HG03558 (cell line): ENCODE results near the gene UGT1A6.

Experiments
- ATAC-seq: cut with Tn5 transposase; IDR thresholded peaks from one replicate; pipeline ENCODE4 v1.9.1; 2021; ENCODE audit warnings: moderate number of reproducible peaks; ENCODE audit not compliant: unreplicated experiment; ENCODE audit errors: extremely low read depth

The UGT1A6 gene

GRCh38 chr2:233798335-233799086 lies 105.8 kb downstream of the UGT1A6 start:
- ATAC-seq = no peak

DNA sequence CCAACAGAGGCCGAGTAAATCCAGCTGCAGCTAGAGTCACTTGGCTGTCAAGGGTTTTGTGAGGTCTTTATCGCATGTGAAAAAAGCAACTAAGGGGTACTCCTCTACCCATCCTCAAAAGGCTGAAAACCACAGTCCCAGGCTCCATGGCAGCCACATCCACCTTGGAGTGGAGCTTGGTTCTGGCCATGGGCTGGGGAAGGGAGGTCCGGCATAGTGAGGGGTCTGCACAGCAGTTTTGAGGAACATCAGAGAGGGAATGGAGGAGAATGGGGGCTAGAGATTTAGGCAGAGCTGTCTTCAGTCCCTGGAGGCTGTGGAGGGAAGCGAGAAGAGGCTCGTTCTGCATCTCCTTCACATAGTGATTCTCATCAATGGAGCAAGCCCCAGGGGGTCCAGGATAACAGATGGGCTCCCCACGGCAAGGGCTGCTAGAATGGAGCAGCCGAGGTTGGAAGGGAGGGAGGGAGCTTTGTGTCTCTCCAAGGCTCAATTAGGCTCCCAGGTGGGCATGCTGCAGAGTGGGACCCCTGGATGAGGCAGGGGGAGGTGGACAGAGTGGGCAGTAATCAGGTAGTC lies 106.5 kb downstream of the UGT1A6 start:
- ATAC-seq = no peak

GRCh38 chr2:233799716-233800115 lies 107.0 kb downstream of the UGT1A6 start:
- ATAC-seq = no peak

DNA sequence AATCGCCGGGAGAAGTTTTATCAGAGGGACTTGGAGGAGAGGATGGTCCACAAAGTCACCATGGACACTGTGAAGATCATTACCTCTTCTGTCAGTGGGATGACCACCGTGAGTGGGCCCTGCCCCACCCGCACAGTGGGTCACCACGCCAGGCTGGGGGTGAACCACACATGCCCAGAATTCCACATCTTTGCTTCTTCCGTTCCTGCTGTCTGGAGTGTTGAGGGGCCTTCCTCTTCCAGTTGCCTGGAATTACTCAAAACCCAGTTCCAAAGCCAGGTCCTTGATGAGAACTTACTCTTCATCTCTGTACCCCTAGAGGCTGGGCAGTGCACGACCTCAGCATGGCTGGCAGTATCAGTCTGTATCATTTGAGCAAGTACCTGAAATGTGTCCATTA lies 107.5 kb downstream of the UGT1A6 start:
- no peak for ATAC-seq

DNA sequence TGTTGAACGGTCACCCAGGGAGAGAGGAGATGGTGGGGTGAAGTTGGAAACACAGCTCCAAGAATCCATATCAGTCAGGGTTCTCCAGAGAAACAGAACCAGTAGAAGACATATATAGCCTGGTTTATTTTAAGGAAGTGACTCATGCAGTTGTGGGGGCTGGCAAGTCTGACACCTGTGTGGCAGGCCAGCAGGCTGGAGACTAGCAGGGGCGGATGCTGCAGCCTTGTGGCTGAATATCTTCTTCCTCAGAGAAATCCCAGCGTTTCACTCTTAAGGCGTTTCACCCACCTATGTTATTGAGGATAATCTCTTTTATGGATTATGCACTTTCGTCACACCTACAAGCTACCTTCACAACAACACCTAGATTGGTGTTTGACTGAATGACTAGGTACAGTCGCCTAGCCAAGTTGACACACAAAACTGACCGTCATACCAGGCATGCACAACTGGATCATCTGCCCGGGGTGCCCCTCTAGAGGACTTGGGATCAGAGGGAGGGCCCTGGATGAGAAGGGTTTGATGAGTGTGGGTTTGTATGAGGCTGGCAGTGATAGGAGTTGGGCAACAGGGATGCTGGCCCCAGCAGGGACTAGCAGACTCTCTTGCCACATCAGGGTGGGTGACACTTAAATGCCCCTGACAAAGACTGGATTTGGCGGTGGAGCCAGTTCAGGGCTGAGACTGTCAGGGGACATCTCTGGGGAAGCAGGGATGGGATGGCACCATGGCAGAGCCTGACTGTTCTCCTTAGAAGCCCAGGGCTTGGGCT lies 108.9 kb downstream of the UGT1A6 start:
- ATAC-seq = no peak

- no peak for ATAC-seq
Observed at GRCh38 chr2:233802132-233802815, 109.6 kb downstream of the UGT1A6 start.

DNA sequence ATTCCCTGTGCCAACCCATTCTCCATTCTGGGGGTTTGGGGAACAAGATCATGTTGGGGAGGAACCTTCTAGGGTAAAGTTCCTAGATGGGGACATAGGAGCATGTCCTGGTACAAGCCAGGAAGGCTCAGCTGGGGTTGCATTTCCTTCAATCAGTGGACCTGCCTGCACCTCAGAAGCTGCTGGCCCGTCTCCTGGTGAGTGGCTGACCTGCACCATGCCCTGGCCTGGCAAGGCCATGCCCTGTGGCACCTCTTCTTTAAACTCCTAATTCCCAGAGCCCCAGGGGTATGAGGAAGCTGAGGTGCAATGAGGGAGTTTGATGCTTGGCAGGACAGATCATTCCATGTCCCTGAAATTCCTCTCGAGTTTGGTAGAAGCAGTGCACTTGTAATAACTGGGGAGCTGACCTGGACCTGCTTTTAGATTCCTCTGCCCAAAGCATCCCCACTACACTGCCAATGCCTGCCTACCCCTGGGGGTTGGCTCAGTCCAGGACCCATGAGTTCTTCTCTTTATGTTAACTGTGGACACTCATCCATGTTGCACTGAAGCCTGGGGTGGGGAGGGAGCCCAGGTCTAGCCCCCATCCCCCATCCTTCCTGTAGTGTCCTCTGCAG lies 110.7 kb downstream of the UGT1A6 start:
- ATAC-seq = no peak

GRCh38 chr2:233803994-233804393 lies 111.3 kb downstream of the UGT1A6 start:
- no peak for ATAC-seq

GRCh38 chr2:233807215-233807865 lies 114.7 kb downstream of the UGT1A6 start:
- no peak for ATAC-seq

DNA sequence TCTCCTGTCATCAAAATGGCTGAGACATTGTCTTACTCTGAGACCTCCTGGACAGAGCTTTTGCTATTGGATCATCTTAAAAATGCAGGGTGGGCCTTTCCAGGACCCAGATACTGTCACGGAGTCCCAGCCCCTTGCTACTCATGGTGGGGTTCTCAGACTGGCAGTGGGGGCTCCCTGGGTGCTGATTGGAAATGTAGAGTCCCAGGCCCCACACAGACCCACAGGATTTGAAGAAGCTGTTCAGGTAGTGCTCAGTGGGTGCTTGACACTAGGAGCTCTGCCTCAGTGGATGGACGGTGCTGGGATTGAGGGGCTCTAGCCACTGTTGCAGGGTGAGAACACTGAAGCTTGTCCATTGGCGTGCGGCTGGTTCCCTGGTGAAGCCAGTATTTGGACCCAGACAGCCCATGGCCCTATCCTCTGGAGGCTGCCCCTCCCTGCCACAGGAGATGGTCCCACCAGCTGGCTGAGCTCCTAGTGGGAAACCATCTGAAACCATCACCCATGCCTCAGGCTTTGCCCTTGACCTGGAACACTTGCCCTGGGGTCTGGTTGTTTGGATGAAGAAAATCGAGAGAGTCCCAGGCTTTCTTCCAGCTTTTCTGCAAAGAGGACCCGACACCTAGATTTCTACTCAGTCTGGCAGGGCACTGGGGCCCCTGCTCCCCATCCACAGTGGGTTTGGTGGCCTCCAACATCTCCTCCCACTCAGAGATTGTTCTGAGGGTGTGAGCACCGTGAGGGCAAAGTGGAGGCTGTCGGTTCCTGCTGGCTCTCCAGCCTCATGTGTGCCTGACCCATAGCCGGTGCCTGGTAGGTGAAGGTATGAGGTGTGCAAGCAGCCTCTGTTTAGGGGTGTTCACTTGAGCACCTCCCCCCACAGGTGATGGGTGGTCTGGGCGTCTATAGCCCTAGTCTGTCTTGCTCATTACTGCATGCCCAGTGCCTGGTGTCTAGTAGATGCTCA lies 115.6 kb downstream of the UGT1A6 start:
- ATAC-seq = no peak

DNA sequence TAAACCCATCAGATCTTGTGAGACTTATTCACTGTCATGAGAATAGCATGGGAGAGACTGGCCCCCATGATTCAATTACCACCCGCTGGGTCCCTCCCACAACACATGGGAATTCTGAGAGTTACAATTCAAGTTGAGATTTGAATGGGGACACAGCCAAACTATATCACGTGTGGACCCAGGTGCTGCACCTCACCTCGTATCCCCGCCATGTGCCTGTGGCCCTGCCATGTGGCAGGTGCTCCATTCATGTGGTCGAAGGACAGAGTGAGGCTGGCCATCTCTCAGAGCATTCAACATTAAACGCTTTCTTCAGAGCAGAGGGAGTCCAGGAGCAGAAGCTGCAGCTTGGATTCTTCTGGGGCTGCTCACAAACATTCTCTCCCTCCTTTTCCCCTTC lies 117.7 kb downstream of the UGT1A6 start:
- no peak for ATAC-seq

DNA sequence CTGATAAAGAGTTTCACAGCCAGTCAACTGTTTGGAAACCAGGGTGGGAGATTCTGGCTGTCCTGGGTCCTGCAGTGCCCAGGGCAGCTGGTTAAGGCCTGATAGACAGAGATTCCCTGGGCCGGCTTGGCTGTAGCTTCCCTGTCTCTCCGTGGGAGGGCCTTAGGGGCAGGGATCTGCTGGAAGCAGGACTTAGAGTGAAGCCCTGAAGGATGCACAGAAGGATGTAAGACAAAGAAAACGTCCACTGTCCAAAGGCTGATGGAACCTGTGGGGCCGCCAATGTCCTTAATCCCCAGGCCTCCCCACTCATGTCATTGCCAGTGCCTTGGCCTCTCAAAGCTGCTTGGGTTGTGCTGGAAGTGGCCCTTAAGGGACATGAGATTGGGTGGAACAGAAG lies 118.4 kb downstream of the UGT1A6 start:
- no peak for ATAC-seq

GRCh38 chr2:233811732-233812131 lies 119.0 kb downstream of the UGT1A6 start:
- ATAC-seq = no peak

- no peak for ATAC-seq
Observed at GRCh38 chr2:233813236-233814055, 120.8 kb downstream of the UGT1A6 start.

GRCh38 chr2:233814056-233814835 lies 121.6 kb downstream of the UGT1A6 start:
- no peak for ATAC-seq

- ATAC-seq = no peak
Observed at GRCh38 chr2:233815861-233816260, 123.2 kb downstream of the UGT1A6 start.

DNA sequence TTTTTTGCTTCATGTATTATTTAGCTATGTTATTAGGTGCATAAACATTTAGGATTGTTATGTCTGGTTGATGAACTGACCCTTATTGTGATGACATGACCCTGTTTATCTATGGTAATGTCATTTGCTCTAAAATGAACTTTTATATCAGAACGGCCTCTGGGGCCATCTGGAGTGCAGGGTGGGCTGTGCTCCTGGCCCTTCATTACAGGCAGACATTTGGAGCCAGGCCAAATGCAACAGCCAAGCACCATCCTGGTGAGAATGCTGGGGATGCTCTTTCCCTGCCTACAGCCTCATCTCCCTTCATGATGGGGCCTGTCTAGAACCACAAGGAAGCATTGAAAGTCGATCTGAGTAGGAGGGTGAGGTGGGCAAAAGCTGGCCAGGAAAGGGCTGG lies 123.6 kb downstream of the UGT1A6 start:
- no peak for ATAC-seq
